Fibroblast of skin of left biceps (primary cell): ENCODE data around the gene ORC5.

Source experiments
- DNase-seq, 2 experiments: peaks; one replicate each; pipeline ENCODE4 v3.0.0-alpha.2; 2013; ENCODE audit warnings: low read depth in 2 of 2

ORC5 gene

DNA sequence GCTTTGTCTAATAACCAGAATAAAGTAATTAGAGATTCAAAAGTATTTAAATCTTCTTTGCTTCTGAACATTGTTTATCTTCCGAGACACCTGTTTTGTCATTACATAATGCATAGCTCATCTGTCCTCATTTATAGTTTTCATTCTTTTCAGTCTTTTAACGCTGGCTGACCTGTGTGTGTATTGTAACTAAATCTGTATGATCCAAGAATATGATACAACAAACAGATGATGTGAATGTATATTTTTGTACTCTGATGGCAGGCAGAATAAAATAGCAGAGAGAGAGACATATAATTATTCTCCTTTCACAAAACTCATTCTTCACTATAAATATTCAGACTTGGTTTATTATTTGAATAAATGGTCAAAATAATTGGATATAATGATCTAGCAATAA, 80.6 kb downstream of the ORC5 start:
- no peak for DNase-seq

DNA sequence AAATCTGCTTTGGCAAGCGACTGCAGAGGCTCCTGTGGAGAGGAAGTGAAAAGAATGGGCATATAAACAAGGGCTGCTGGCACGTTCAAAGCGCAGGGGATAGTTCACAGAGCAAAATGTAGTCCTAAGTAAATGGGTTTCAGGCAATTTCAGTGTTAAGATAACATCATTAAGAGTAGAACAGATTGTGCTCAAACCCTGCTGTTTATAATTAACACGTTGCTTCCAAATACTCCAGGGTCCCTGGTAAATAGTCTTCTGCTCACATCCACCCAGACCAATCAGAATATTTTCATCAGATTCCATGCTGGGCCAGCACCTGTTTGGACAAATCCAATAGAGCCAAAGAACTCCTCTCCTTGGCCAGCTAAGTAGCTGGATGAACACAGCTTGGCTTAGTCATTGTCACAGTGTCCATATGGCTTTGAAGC, 81.4 kb downstream of the ORC5 start:
- DNase-seq = no peak

DNA sequence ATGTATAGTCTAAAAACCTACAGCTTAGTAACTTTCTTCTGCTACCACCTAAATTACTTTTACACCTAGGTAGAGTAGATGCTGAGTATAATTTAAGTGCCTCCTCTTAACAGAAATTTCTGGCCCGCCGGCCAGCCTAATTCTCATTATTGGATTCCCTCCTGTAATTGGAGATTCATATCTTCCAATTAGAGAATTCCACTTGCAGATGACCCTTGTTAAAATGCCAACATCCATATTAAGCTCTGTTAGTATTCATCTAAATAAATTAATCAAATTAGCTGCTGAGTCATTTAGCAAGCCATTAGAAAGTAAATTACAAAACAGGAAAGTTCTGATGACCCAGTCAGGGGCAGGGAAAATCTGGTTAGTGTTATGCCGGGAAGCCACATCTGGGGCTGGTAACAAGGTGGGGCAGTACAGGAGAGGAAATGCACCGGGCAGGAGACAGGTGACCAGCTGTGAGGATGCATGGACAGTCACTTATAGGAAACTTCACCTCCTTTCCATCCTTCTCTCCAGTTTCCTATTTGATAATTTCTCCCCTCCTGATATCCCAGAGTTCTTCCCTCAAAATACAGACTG, 82.8 kb downstream of the ORC5 start:
- no peak for DNase-seq

DNA sequence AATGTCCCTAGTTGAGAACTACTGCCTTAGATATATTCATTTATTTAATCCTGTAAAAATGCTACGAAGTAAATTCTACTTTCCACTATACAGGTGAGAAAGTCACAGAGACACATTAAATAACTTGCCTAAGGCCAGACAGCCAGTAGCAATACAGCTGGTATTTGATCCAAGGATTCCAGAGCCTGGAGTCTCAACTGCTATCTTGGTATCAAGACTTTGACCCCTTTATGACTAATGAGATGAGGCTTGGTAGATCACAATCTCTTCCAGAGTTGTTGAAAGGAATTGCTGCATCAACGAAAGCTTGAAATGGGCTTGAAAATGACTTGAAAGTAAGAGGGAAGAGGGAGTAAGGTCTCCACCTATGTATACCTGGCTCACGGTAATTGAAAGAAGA, 83.3 kb downstream of the ORC5 start:
- no peak for DNase-seq

DNA sequence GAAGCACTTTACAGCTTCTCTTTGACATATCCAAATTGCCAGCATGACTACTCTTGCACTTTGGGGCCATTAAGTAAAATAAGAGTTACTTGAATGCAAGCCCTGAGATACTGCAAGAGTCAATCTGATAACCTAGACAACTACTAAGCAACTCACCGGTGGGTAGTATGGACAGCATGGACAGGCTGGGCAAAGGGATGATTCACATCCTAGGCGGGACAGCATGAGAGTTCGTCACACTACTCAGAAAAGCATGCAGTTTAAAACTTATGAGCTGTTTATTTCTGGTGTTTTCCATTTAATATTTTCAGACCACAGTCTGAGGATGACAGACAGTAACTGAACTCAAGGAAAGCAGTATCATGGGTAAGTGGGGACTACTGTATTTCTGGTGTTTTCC, 84.0 kb downstream of the ORC5 start:
- DNase-seq = no peak

- no peak for DNase-seq
These were observed 94.0 kb downstream of the ORC5 start for GRCh38 chr7:104113788-104114187.

GRCh38 chr7:104112623-104113022, 95.2 kb downstream of the ORC5 start:
- DNase-seq = no peak

DNA sequence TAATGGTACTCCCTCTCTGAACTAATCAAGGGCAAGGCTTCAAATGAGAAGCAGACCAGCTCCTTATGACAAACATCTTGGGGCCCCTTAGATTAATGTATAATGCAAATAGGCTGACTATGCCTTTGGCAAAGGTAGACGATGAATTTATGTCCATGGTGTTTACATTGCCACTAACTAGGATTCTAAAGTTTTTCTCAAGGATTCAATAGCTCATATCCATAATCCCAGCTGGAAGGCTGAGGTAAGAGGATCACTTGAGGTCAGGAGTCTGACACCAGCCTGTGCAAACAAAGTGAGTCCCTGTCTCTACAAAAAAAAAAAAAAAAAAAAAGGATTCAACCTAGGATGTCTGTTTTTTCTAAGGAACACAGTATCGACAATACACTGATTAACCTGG, 96.5 kb downstream of the ORC5 start:
- DNase-seq = no peak

GRCh38 chr7:104106108-104106905, 101.5 kb downstream of the ORC5 start:
- DNase-seq = no peak

GRCh38 chr7:104098890-104099289, 108.9 kb downstream of the ORC5 start:
- DNase-seq = no peak

- no peak for DNase-seq
These were observed 111.1 kb downstream of the ORC5 start for GRCh38 chr7:104096683-104097082.

DNA sequence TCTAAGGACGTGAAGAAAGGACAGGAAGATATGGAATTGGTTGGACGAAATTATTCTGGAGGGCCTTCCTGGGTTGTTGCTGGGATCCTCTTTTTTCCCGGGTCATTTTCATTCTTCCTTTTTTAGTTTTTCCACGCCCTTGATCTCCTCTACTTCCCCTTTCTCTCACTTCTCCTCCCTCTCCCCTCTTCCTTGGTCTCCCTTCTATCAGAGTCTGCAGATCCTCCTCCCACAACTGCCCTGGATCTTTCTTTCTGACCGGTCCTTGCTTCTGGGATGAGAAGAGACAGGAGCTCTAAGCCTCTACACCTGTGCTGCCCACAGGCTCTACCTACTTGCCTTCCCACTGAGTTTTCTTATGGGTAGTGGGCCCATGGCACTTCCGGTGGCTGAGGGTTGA, 114.7 kb downstream of the ORC5 start:
- no peak for DNase-seq

DNA sequence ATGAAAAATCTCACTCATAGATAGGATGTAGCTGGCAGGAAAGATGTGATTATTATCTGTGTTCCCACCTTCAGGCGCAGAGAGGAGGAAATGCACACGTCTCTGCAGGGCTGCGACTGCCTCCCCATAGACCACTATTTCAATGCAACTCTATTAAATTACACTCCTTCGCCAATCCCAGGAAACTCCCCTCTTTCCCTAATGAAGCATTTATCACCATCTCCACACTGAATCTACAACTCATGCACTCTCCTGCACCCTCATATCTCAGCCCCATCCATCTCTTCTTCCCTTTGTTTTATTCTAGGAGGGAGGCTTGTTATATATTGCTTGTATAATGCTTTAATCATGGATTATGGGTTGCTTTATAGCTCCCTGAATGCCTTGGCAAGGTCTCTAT, 116.6 kb downstream of the ORC5 start:
- DNase-seq = no peak

DNA sequence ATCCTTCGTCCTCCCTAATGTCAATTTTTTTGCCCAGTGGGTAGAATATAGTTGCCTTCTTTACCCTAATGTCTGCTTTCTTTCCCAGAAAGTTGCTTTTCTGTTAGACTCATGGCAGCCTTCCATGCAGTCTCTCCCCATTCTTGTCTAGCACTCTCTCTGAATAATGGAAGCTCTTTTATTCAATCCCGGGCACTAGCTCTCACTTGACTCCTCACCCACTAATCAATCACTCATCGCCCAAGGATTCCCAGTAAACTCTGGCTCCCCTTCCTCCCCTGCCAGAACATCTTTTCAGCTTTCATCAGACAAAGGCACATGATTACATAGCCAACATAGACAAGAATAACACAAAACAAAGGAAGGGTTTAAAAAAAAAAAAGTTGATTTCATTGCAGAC, 118.2 kb downstream of the ORC5 start:
- DNase-seq = no peak

GRCh38 chr7:104089061-104089460, 118.8 kb downstream of the ORC5 start:
- DNase-seq = no peak
